SIG-M5 treated with dmso at 0.1 percent for 504 hours (cell line): ENCODE measurements around the gene FN3KRP.
"Not testable (repeated sequence)": the region's sequence is repeated elsewhere in the genome, so short reads cannot be mapped to it uniquely, and the experiment has no call there.

Source experiments
- DNase-seq: peaks from one replicate; lab custom pipeline; 2025; ENCODE audit not compliant: unreplicated experiment; lab: John Stamatoyannopoulos, UW

Gene FN3KRP

DNA sequence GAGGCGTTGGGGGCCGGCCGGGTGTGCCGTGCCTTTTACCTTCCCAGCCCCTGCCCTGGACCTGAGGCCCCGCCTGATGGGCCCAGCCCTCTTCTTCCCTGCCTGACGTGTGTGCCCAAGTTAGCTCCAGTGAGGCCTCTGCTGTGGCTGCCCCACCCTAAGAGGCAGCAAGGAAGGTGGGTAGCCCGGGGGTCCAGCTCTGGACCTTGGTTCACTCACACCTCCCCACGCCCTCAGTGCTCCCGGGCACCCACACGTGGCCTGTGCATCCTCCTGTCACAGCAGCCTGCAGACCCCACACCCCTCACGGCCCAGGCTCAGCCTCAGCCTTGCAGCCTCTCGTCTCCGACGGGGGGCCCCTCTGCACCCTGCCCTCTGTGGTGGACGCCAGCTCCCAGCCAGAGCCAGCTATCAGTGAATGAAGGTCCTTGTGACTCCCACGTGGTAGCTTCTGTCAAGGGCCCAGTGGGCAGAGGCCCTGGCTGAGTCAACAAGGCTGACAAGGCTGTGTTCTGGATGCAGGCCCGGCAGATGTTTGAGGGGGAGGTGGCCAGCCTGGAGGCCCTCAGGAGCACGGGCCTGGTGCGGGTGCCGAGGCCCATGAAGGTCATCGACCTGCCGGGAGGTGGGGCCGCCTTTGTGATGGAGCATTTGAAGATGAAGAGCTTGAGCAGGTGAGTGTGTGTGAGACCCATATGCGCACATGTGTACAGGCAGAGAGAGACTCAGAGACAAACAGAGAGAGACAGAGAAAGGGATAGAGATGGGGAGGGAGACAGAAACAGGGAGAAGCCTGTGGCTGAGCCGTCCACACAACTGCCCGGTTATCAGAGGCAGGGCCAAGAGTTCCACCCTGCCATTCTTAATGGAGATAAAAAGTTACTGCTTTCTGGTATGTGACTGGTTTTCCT, 21.7 kb downstream of the FN3KRP start:
- DNase-seq = no peak

DNA sequence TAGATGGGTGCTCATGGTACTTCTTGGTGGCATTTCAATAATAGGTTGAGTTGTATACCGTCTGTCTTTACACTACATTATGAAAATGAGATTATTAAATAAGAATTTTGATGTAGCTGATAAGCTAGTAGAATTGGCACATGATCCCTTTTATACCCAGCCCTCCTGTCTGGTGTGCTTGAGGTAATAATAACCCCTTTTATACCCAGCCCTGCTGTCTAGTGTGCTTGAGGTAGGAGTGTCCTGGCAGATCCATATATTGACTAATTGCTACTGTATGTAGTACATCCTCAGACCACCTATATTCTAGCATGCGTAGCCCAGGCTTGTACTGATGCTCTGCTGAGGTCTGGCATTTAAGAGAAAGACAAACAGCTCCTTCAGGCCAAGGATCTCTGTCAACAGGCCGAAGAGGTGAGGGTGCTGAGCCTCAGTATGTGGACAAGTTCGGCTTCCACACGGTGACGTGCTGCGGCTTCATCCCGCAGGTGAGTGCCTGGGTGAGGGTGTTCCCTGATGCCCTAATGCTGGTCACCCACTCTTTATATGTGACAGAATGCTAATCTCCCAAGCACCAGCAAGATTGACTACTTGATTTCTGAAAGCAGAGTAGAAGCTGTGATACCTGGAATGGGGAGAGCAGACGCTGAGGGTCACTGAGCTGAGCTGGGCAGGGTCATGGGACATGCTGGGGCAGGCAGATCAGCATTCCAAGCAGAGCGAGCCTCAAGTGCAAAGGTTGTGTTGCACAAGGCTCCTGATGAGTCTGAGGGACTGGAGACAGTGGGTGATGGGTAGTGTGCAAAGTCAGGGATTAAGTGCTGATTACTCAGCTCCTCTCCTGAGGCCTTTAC, 24.6 kb downstream of the FN3KRP start:
- DNase-seq = no peak

DNA sequence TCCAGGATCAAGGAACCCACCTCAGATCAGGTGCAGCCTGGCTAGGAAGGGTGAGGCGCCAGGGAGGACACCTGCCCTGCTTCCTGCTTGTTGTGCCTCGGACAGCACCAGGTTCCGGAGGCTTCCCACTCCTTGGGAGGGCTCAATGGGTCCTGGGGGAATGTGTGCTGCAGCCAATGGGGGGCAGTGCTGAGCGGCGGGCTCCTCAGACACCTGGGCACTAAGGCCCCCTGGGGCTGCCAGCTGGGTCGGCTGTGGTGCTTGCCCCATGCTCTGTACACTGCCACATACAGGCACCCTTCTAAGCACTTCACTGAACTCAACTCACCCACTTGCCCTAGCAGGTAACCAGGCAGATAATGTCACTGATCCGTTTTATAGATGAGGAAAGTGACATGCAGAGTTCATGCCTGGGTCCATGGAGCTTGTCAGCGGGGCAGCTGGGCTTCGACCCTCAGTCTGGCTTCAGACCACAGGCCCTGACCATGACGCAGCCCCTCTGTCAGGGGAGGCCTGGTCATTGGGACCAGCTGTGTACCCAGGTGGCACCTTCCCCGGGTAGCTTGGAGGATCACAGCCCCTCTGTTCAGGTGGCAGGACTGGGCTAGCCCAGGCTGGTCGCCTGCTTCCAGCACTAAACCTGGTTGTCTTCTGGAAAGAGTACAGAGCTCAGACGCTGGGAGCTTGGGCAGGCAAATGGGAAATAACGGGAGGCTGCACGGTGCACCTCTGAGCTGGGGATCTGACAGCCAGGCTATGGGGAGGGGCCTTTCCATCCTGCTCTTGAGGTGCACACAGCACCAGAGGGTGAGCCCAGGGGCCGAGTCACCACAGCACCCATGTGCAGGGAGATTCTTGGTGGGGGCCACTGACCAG, 27.1 kb downstream of the FN3KRP start:
- DNase-seq = no peak

DNA sequence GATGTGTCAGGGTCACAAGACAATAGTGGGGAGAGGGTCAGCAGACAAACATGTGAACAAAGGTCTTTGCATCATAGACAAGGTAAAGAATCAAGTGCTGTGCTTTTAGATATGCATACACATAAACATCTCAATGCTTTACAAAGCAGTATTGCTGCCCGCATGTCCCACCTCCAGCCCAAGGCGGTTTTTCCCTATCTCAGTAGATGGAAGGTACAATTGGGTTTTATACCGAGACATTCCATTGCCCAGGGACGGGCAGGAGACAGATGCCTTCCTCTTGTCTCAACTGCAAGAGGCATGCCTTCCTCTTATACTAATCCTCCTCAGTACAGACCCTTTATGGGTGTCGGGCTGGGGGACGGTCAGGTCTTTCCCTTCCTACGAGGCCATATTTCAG, 28.2 kb downstream of the FN3KRP start:
- not testable (repeated sequence) for DNase-seq

DNA sequence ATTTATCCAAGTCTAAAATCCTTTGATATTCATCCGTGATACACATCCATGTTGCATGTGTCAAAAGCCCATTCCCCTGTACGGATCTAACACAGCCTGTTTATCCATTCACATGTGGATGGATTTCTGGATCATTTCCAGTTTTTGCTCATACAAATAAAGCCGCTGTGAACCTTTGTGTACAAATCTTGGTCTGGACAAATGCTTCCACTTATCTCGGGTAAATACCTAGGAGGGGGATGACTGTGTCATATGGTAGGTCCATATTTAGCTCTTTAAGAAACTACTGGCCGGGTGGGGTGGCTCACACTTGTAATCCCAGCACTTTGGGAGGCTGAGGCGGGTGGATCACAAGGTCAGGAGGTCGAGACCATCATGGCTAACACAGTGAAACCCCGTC, 29.0 kb downstream of the FN3KRP start:
- DNase-seq = no peak

DNA sequence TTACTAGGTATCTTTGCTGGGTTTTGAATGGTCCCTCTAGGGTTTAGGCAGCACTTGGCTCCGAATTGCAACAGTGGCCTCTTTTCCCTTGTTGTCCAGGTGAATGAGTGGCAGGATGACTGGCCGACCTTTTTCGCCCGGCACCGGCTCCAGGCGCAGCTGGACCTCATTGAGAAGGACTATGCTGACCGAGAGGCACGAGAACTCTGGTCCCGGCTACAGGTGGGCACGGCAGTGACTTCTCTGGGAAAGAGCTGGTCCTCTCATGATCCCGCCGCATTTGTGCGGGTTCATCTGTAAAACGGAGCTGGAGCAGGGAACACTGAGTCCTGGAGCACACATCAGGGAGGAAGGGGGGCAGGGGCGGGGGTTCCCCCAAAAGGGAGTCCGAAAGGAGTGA, 32.2 kb downstream of the FN3KRP start:
- no peak for DNase-seq

DNA sequence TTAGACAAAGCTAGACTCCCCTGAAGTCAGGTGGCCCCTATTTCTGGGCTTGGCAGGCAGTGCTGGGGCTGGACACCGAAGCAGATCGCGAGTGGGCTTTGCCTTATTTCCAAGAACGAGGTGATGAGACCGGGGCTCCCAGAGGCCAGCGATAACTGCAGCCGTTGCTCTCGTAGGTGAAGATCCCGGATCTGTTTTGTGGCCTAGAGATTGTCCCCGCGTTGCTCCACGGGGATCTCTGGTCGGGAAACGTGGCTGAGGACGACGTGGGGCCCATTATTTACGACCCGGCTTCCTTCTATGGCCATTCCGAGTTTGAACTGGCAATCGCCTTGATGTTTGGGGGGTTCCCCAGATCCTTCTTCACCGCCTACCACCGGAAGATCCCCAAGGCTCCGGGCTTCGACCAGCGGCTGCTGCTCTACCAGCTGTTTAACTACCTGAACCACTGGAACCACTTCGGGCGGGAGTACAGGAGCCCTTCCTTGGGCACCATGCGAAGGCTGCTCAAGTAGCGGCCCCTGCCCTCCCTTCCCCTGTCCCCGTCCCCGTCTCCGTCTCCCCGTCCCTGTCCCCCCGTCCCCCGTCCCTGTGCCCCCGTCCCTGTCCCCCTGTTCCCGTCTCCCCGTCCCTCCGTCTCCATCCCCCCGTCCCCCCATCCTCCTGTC, 33.9 kb downstream of the FN3KRP start:
- no peak for DNase-seq

DNA sequence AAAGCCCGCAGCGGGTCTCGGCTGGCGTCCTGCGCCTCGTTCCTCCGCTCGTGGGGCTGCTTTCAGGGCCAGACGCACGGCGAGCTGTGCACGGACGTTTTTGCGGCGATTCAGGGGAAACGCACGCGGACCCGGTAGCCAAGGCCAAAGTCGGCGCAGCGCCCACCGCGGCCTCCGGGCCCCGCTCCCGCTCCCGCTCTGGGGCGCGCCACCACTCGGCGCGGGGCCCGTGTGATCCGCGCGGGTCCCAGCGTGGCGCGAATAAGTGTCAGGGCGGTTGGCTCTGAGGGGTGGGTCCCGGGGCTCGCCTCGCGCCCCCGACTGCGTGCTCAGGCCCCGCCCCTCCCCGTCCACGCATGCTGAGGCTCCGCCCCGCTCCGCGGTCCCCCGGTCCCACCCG, 34.7 kb downstream of the FN3KRP start:
- peak; percentile 77 for DNase-seq

DNA sequence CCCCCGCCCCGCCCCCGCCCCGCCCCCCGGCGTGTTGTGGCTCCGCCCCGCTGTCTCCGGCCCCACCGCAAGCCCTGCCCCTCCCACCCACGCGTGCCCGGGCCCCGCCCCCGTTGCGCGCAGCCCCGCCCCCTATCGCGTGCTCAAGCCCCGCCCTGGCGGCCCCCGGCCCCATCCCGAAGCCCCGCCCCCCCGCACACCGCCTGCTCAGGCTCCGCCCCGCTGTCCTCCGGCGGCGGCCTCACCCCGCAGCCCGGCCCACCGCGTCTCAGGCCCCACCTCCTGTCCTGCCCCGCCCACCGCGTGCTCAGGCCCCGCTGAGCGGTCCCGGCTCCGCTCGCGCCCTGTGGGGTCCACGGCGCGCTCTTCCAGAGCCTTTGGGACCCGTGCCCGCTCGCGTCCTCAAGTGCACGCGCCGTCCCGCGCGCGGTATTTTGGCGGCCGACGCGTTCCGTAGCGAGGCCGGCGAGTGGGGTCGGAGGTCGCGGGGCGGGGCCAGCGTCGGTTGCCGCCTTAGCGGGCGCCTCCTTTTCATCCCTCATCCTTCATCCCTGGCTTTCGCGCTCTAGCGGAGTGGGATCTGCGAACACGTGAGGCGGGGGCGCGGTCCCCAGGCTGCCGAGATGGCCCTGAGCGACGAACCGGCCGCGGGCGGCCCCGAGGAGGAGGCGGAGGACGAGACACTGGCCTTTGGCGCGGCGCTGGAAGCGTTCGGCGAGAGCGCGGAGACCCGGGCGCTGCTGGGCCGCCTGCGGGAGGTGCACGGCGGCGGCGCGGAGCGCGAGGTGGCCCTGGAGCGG, 35.3 kb downstream of the FN3KRP start, which contains the start of gene TBCD:
Gene TBCD, plus strand, starts transcription at position 495 of the 800 bp plus-strand sequence. Its CDS starts 129 bp downstream, at position 624.
- peak; percentile 84 for DNase-seq

DNA sequence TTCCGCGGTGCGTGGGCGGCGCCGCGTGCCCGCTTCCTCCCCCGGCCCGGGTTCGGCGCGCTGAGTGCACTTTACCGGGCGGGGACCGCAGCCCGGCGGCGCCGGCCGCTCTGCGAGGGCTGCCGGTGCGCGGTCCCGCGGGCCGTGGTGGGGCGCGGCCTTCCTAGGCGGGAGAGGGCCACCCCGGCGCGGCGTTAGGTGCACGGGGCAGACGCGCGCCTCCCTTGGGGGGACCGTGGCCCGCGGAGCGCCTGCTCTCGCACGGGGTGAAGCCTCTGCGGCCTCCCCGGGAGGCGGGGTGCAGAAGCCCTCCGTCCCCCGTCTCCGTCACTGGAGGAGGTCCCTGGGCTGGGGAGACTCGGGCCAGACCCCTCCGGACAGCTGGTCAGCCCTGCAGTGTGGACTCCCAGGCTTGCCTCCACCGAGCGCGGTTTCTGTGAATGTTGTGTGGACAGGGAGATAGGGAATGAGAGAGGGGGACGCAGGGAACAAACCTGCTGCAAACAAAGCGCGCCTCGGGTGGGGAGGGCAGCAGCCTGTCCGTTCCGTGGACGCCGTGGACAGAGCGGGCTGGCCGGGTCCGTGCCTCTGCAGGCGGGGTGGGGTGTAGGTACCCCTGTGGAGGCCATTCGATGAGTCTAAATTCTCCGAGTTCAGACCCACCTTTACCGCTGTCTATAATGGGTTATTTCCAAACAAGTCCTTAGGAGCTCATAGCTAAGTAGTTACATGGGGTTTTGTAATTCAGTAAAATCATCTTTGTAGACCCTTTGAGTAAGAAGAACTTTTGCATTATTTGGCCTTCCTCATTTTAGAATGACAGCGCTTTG, 36.1 kb downstream of the FN3KRP start:
- no peak for DNase-seq

DNA sequence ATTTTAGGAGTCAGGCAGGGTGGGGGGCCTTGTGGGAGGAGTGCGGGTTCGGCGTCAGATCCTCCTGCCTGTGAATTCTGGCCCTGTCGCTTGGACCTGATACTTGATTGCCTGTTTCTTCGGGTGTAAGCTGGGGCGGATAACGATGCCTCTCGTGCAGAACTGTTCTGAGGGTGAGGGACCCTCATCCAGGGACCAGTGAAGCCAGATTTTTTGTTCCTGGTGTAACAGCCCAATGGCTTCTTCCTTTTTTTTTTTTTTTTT, 36.6 kb downstream of the FN3KRP start:
- DNase-seq = no peak

DNA sequence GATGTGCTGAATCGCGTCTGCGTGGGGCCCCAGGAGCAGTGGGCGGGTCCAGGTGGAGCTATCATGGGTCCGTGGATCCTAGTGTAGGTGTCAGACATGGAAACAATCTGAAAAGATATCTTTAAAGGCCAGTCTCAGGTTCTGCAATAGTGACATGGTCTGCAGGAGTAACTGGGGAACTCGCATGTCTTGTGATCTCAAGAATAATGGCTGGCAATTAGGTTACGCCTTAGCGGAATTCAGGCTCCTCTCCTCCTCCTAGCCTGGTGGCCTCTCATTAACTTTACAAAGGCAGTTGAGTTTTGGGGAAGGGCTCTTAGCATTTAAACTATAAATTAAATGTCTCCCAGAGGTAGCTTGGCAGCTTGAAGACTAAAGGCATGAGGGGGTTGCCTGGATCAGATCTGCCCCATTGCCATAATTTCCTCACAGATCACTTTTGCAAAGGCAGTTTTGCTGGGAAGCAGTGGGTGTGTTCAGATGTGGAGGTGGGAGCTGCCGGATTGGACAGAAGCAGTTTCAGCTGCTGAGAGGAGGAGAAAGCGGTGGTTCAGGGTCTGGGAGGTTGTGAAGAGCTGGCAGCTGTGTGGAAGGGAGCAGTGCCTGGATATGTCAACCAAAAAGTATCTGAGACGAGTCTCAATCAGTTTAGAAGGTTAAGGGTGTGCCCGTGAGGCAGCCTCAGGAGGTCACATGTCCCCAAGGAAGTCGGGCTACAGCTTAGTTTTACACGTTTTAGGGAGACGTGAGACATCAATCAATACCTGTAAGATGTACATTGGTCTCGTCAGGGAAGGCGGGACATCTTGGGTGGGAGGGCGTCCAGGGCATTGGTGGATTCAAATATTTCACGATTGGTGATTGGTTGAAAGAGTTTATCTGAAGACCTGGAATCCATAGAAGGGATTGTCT, 38.0 kb downstream of the FN3KRP start:
- no peak for DNase-seq

DNA sequence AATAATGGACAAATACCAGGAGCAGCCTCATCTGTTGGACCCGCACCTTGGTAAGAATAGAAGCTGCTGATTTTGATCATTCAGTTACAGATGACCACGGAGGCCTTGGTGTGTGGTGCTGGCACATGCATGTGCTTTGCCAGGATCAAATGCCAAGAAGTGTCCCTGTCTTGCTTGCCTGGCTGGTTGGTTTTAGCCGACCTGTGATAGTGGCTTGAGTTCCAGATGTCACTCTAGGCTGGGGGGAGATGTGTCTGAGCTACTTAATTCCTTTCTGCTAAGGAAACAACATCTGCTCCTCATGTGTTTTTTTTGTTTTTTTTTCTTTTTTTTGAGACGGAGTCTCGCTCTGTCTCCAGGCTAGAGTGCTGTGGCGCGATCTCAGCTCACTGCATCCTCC, 39.7 kb downstream of the FN3KRP start:
- DNase-seq = no peak

DNA sequence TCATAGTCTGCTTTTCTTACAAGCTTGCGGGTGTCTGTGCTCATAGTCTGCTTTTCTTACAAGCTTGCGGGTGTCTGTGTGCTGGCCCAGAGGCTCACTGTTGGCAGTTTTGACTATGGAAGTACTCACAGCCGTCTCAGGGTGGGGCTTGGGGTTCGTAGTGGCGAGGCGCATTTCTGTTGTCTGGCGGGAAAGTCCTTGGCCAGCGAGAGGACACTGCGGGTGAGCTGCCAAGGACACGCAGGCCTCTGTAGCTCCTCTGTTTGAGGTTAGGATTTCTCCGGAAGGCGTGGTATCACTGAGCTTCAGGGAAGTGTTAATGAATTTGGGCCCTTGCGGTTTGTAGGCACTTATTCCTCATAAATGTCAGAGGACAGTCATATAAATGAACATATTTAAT, 48.9 kb downstream of the FN3KRP start:
- no peak for DNase-seq

DNA sequence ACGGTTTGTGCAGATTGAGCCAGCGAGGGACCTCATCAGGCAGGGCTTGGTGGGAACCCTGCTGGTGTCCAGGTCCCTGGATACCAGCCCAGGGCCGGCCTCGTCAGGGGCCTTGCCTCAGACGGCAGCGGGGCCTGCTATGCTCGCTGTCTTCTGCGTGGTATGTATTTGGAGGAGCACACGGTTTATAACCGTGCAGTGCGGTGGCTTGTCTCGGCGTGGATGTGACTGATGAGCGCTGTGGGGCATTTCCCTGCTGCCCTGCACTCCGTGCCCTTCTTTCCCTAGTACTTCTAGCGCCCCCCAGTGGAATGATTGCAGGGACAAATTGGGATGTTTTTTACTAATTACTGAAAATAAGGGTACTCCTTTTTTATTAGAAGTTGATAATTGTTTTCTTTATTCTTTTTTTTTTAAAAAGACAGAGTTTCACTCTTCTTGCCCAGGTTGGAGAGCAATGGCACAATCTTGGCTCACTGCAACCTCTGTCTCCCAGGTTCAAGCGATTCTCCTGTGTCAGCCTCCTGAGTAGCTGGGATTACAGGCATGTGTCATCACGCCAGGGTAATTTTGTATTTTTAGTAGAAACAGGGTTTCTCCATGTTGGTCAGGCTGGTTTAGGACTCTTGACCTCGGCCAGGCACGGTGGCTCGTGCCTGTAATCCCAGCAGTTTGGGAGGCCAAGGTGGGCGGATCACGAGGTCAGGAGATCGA, 50.7 kb downstream of the FN3KRP start:
- peak; percentile 42 for DNase-seq

DNA sequence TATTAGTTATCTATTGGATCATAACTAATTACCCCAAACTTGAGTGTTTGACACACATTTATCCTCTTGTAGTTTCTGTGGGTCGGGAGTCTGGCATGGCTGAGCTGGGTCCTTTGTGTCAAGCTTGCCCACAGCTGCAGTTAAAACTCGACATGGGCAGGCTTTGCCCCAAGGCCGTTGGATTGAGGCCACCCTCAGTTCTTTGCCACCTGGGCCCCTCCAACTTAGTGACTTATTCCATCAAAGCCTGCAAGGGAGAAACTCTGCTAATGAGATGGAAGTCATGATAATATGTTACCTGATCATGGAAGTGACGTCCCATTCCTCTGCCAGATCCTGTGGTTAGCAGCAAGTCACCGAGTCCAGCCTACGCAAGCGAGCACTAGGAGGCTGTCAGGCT, 52.5 kb downstream of the FN3KRP start:
- DNase-seq = no peak

DNA sequence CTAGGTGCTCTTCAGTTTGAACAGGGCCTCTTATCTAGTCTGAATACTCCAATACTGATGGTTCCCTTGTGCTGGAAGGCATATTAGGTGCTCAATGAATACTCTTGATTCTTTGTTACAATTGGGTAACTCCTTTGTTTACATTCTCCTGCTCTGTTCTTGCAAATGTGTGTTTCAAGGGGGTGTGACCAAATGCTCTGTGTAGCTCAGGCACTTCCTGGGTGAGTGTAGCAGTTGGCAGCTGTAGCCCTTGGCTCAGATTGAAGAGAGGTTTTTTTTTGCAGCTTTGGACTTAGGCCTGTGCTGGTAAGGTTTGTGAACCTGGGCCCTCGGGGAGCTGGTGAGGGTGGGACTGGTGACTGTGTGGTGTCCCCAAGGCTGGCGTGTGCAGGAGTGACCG, 55.5 kb downstream of the FN3KRP start:
- DNase-seq = no peak
